ENCODE data around the gene FFAR3.

- TF ChIP-seq, protein P1, sequence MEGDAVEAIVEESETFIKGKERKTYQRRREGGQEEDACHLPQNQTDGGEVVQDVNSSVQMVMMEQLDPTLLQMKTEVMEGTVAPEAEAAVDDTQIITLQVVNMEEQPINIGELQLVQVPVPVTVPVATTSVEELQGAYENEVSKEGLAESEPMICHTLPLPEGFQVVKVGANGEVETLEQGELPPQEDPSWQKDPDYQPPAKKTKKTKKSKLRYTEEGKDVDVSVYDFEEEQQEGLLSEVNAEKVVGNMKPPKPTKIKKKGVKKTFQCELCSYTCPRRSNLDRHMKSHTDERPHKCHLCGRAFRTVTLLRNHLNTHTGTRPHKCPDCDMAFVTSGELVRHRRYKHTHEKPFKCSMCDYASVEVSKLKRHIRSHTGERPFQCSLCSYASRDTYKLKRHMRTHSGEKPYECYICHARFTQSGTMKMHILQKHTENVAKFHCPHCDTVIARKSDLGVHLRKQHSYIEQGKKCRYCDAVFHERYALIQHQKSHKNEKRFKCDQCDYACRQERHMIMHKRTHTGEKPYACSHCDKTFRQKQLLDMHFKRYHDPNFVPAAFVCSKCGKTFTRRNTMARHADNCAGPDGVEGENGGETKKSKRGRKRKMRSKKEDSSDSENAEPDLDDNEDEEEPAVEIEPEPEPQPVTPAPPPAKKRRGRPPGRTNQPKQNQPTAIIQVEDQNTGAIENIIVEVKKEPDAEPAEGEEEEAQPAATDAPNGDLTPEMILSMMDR (IDR thresholded peaks at IDR 0.05; ENCODE audit: low read length), result no peak
- TF ChIP-seq EZH2 (IDR thresholded peaks at IDR 0.05; ENCODE audit: borderline replicate concordance, low read length), result no peak
Observed at GRCh38 chr19:35370722-35371121, 12.5 kb downstream of the FFAR3 start, which contains the start of gene GPR42.

Measured in OCI-LY1 (cell line).